Measurements from ENCODE around the gene MAML2.

MAML2 gene

DNA sequence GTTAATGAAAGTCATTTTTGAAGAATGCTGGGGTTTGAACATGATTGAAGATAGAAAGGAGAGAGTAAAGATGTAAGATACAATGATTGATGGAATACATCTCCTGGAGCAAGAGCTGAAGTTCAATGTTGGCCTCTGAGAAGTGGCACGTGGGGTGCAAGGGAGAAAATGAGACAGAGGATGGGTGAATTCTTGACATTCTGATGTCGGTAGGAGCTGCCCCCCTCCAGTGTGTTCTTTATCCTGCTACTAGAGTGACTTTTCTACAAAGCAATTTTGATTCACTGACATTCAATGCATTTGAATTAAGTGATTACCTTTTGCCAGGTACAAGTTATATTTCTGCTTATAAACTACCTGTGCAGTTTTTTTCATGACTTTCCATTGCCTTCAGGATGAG lies 260.1 kb downstream of the MAML2 start:
- no peak for DNase-seq (ENCODE audit: low spot score)
- ChIA-PET POLR2A (ENCODE audit: low non-redundant PET) (no interaction called here), CTCF (no interaction called here)
- no peak for TF ChIP-seq CTCF (conservative IDR thresholded peaks at IDR 0.05; ENCODE audit: low read depth)
- H3K27ac ChIP-seq, result no peak overlapping the region

GRCh38 chr11:96082002-96082899 lies 260.7 kb downstream of the MAML2 start:
- POLR2A ChIA-PET (ENCODE audit: low non-redundant PET), result no interaction called here
- CTCF ChIA-PET, result no interaction called here
- no peak for DNase-seq (ENCODE audit: low spot score)
- TF ChIP-seq CTCF (conservative IDR thresholded peaks at IDR 0.05; ENCODE audit: low read depth), result no peak
- no peak overlapping the region for H3K27ac ChIP-seq

DNA sequence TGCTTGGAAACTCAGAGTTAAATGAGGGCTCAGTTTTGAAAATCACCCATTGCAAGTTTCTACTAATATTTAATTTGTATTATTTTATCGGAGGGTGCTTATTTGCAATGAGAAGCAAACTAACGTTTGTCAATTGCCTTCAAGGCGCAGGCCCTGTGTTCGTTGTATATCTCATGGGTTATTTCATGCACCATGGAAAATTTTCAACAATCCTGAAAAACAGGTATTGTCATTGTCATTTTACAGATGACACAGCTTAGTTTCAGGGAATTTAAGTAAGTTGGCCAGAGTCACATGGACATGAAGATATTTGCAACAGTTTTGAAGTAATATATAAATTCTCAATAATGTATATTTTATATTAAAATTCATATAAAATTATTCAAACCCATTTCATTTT lies 261.4 kb downstream of the MAML2 start:
- CTCF ChIA-PET, result no interaction called here
- POLR2A ChIA-PET (ENCODE audit: low non-redundant PET), result no interaction called here
- DNase-seq (ENCODE audit: low spot score), result no peak
- H3K27ac ChIP-seq, result no peak overlapping the region
- TF ChIP-seq CTCF (conservative IDR thresholded peaks at IDR 0.05; ENCODE audit: low read depth), result no peak

GRCh38 chr11:96079691-96080090 lies 263.3 kb downstream of the MAML2 start:
- ChIA-PET POLR2A (ENCODE audit: low non-redundant PET) (no interaction called here), CTCF (interaction anchor here (0.8 kb wide), 1 partner anchor 263 kb away, joined by 5 read pairs; the partner anchor contains the start of gene MAML2)
- TF ChIP-seq CTCF (conservative IDR thresholded peaks at IDR 0.05; ENCODE audit: low read depth), result no peak
- no peak overlapping the region for H3K27ac ChIP-seq
- DNase-seq (ENCODE audit: low spot score), result no peak

GRCh38 chr11:96075532-96075959 lies 267.4 kb downstream of the MAML2 start:
- ChIA-PET CTCF (no interaction called here), POLR2A (ENCODE audit: low non-redundant PET) (no interaction called here)
- TF ChIP-seq CTCF (conservative IDR thresholded peaks at IDR 0.05; ENCODE audit: low read depth), result no peak
- H3K27ac ChIP-seq, result no peak overlapping the region
- DNase-seq (ENCODE audit: low spot score), result no peak

DNA sequence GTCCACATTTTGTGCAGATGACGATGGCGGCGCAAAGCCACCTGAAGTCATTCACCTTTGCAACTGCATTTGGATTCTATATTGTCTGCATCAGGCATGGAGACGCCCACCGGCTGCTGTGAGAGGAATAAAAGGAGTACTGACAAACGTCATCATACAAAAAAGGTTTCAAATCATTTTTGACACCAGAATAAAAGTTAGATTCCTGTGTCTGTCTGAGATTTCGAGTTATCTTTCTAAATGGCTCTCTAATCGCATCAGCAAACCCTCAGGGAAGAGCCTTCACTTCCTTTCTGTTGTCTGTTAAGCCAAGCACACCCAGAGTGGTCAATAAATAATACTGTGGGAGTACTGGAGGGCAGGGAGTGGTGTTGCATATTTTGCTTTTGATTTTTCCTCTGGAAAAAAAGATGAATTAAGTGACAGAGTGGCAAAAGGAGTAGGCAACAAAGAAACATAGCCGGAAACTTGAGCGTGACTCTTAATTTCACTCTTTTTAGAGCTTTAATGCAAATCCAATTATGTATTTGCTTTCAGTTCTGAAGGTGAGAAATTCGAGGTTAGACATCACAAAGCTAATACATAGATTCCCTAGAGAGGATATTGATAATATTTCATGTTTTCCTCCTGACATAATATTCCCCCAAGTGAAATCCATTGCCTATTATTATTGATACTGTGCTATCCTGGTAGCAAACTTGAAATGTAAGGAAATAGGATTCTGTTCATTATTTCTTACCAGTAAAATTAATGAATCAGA lies 268.3 kb downstream of the MAML2 start:
- no peak overlapping the region for H3K27ac ChIP-seq
- ChIA-PET CTCF (no interaction called here), POLR2A (ENCODE audit: low non-redundant PET) (no interaction called here)
- no peak for DNase-seq (ENCODE audit: low spot score)
- TF ChIP-seq CTCF (conservative IDR thresholded peaks at IDR 0.05; ENCODE audit: low read depth), result no peak
